ENCODE data around the gene MRPL9. TPM values are rescaled to one million over a fixed set of nuclear protein-coding genes. Genes with fewer than 3 reads are reported as not detected.
"Not testable (repeated sequence)": the region's sequence is repeated elsewhere in the genome, so short reads cannot be mapped to it uniquely, and the experiment has no call there.

Gene MRPL9
- total RNA-seq, 2 experiments from 2014 or later = 152 to 164 TPM

GRCh38 chr1:151782741-151783140 lies 19.4 kb upstream of the MRPL9 start:
- H3K36me3 ChIP-seq (ENCODE audit: insufficient read depth, low read length) = peaks cover 35% of the 10 kb centered on the region
- DNase-seq (no peak), ATAC-seq (ENCODE audit: poor library complexity) (no peak)
- H3K27ac ChIP-seq (ENCODE audit: low read depth in 1 of 2, low read length in 2 of 2) = no peak overlapping the region
- H3K27me3 ChIP-seq (ENCODE audit: control insufficient read depth in 1 of 2, insufficient read depth in 2 of 2, low read length in 2 of 2) = no peaks in the 10 kb centered on the region
- H3K9me3 ChIP-seq (ENCODE audit: control insufficient read depth in 1 of 2, insufficient read depth in 1 of 2, low read length in 2 of 2) = no peaks in the 10 kb centered on the region
- no peaks in the 10 kb centered on the region for H3K9me3 Mint-ChIP-seq
- ChIA-PET POLR2A (no interaction called here), CTCF (no interaction called here)
- intact Hi-C loops (cut with DNase I, micrococcal nuclease) = no loop called here
- H3K36me3 Mint-ChIP-seq (ENCODE audit: low read depth) = peaks cover 38% of the 10 kb centered on the region
- H3K4me3 ChIP-seq (ENCODE audit: low read length) = no peak overlapping the region
- no peak overlapping the region for H3K27ac Mint-ChIP-seq
- no peaks in the 10 kb centered on the region for H3K4me1 ChIP-seq (ENCODE audit: insufficient read depth, low read length)
- no peak for TF ChIP-seq CTCF (IDR thresholded peaks at IDR 0.05)
- no peak overlapping the region for H3K4me3 Mint-ChIP-seq
- no peaks in the 10 kb centered on the region for H3K27me3 Mint-ChIP-seq
- no peaks in the 10 kb centered on the region for H3K4me1 Mint-ChIP-seq (ENCODE audit: low read depth)

- H3K27me3 ChIP-seq (ENCODE audit: control insufficient read depth in 1 of 2, insufficient read depth in 2 of 2, low read length in 2 of 2); DNase-seq; H3K4me3 Mint-ChIP-seq; H3K9me3 Mint-ChIP-seq; H3K4me1 ChIP-seq (ENCODE audit: insufficient read depth, low read length); H3K27ac ChIP-seq (ENCODE audit: low read depth in 1 of 2, low read length in 2 of 2); H3K27me3 Mint-ChIP-seq; POLR2A ChIA-PET; CTCF ChIA-PET; intact Hi-C loops (cut with DNase I, micrococcal nuclease); H3K4me3 ChIP-seq (ENCODE audit: low read length); H3K4me1 Mint-ChIP-seq (ENCODE audit: low read depth); ATAC-seq (ENCODE audit: poor library complexity); H3K9me3 ChIP-seq (ENCODE audit: control insufficient read depth in 1 of 2, insufficient read depth in 1 of 2, low read length in 2 of 2); H3K27ac Mint-ChIP-seq: not testable (repeated sequence)
- H3K36me3 Mint-ChIP-seq (ENCODE audit: low read depth) = peaks cover 39% of the 10 kb centered on the region
- peaks cover 37% of the 10 kb centered on the region for H3K36me3 ChIP-seq (ENCODE audit: insufficient read depth, low read length)
Observed at GRCh38 chr1:151782026-151782425, 18.7 kb upstream of the MRPL9 start.

GRCh38 chr1:151780736-151781135 lies 17.4 kb upstream of the MRPL9 start:
- H3K27ac ChIP-seq (ENCODE audit: low read depth in 1 of 2, low read length in 2 of 2); H3K9me3 Mint-ChIP-seq; H3K27ac Mint-ChIP-seq; intact Hi-C loops (cut with DNase I, micrococcal nuclease); H3K9me3 ChIP-seq (ENCODE audit: control insufficient read depth in 1 of 2, insufficient read depth in 1 of 2, low read length in 2 of 2); ATAC-seq (ENCODE audit: poor library complexity); H3K27me3 Mint-ChIP-seq; CTCF ChIA-PET; DNase-seq; H3K4me3 ChIP-seq (ENCODE audit: low read length); H3K4me1 Mint-ChIP-seq (ENCODE audit: low read depth); H3K4me1 ChIP-seq (ENCODE audit: insufficient read depth, low read length); H3K4me3 Mint-ChIP-seq; H3K27me3 ChIP-seq (ENCODE audit: control insufficient read depth in 1 of 2, insufficient read depth in 2 of 2, low read length in 2 of 2): not testable (repeated sequence)
- POLR2A ChIA-PET = interaction anchor here (0.6 kb wide), 1 partner anchor 93 kb away, joined by 3 read pairs; no protein-coding TSS in a partner anchor
- H3K36me3 ChIP-seq (ENCODE audit: insufficient read depth, low read length) = peaks cover 49% of the 10 kb centered on the region
- peaks cover 52% of the 10 kb centered on the region for H3K36me3 Mint-ChIP-seq (ENCODE audit: low read depth)

GRCh38 chr1:151779852-151780251 lies 16.6 kb upstream of the MRPL9 start:
- peaks cover 58% of the 10 kb centered on the region for H3K36me3 ChIP-seq (ENCODE audit: insufficient read depth, low read length)
- no peaks in the 10 kb centered on the region for H3K4me1 ChIP-seq (ENCODE audit: insufficient read depth, low read length)
- intact Hi-C loops (cut with DNase I, micrococcal nuclease) = no loop called here
- CTCF ChIA-PET = no interaction called here
- no peak for DNase-seq
- Mint-ChIP-seq H3K4me3 (no peak overlapping the region), H3K27me3 (no peaks in the 10 kb centered on the region), H3K4me1 (ENCODE audit: low read depth) (no peaks in the 10 kb centered on the region), H3K9me3 (no peaks in the 10 kb centered on the region), H3K36me3 (ENCODE audit: low read depth) (peaks cover 61% of the 10 kb centered on the region), H3K27ac (no peak overlapping the region)
- H3K27ac ChIP-seq (ENCODE audit: low read depth in 1 of 2, low read length in 2 of 2) = no peak overlapping the region
- H3K4me3 ChIP-seq (ENCODE audit: low read length) = no peak overlapping the region
- no peaks in the 10 kb centered on the region for H3K27me3 ChIP-seq (ENCODE audit: control insufficient read depth in 1 of 2, insufficient read depth in 2 of 2, low read length in 2 of 2)
- H3K9me3 ChIP-seq (ENCODE audit: control insufficient read depth in 1 of 2, insufficient read depth in 1 of 2, low read length in 2 of 2) = no peaks in the 10 kb centered on the region
- POLR2A ChIA-PET = no interaction called here
- no peak for TF ChIP-seq CTCF (IDR thresholded peaks at IDR 0.05)
- no peak for ATAC-seq (ENCODE audit: poor library complexity)
